ENCODE data around the gene TNFRSF11A.

TNFRSF11A gene

DNA sequence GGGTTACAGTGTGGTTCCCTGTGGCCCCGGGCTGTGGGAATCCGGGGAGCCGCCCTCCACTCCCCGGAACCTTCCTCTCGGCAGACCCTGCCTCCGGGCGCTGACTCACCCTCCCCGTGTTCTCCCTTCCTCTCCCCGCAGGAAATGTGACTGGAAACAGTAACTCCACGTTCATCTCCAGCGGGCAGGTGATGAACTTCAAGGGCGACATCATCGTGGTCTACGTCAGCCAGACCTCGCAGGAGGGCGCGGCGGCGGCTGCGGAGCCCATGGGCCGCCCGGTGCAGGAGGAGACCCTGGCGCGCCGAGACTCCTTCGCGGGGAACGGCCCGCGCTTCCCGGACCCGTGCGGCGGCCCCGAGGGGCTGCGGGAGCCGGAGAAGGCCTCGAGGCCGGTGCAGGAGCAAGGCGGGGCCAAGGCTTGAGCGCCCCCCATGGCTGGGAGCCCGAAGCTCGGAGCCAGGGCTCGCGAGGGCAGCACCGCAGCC is 59.5 kb downstream of the TNFRSF11A start:
- no peak for DNase-seq

DNA sequence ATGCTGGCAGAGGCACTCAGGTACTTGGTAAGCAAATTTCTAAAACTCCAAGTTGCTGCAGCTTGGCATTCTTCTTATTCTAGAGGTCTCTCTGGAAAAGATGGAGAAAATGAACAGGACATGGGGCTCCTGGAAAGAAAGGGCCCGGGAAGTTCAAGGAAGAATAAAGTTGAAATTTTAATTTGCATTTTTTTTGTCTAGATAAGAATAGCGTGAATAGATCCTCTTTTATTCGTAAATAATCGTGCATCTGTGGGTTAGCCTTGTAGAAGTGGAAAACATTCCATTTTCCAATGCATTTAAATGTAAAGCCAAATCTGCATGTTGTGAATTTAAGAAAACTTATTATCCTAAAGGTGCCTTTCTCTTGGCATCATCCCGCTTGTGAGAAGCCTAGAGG is 61.0 kb downstream of the TNFRSF11A start:
- no peak for DNase-seq

DNA sequence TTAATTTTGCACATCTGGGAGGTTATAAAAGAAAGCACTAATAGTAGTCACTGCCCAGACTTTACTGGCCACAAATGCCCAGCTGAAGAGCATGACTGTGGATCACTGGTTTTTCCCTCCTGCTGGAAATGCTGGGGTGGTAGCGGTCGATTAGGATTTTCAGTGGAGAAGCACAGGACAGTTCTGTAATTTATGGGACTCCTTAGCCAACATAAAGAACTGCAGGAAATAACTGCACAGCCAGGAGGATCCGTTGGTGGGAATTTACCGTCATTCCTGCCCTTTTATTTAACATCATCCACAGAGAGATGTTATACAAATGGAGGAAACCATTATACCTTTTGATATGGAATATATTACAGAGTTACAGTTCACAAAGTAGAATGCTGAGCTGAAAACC is 61.5 kb downstream of the TNFRSF11A start:
- no peak for DNase-seq

DNA sequence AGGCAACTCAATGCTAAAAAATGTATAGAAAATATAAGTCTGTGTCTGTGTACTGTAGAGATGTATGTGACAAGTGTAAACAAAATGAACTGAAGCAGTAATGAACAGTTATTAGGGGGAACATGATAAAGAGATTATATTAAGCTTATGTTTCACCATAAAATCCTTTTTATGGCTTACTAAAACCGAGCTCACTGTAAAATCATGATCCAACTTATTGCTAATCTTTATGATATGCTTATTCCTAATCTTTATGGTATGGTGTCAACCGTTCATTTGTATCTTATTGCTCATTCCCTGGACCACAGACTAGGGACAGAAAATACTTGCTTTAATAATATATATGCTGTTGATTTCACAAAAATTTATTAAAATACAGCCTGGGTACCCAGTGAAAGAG is 62.1 kb downstream of the TNFRSF11A start:
- no peak for DNase-seq

- DNase-seq: no peak
Observed at GRCh38 chr18:62388855-62389760, 64.0 kb downstream of the TNFRSF11A start.

DNA sequence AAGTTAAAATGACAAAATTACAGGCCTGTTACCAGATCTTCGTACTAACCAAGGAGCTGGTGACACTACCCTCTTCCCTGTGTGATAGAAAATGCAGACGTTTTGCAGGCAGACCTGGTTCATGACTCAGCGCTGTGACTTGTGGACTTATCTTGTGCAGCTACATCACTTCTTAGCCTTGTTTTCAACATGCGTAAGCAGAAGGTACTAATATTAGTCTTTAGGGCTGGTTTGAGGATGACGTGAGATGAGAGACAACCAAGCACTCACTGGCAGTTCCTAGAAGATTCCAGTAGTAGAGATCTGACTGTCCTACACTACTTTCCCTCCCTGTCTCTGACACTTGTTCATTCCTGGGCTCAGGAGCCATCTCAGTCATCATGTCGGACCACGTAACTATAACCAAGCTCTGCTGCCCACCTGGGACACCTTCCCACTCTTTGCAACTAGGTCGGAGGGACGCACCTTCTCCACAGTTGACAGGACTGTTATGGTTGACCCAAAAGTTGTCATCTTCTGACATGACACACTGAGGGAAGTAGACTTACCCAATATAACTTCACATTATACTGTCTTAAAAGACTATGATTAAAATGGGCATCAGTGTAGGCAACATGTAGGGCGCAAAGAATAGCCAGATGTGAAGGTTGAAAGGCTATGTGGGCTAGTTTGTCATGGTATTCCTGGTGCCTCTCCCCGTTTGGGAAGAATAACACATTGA is 64.8 kb downstream of the TNFRSF11A start:
- no peak for DNase-seq

GRCh38 chr18:62394006-62394763 is 69.1 kb downstream of the TNFRSF11A start:
- no peak for DNase-seq

GRCh38 chr18:62396381-62396780 is 71.3 kb downstream of the TNFRSF11A start:
- no peak for DNase-seq

DNA sequence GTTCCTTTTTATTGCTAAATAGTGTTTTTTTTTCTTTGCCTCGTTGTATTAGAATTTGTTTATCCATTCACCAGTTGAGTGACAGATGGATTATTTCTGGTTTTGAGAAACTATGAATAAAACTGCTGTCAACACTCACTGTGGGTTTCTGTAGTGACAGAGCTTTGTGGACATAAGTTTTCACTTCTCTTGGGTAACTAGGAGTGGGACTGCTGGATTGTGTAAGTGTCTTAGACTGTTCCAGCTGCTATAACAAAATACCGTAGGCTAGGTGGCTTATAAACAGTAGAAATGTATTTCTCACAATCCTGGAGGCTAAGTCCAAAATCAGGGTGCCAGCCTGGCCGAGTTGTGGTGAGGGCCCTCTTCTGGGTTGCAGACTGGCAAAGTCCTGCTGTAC is 71.9 kb downstream of the TNFRSF11A start:
- DNase-seq: no peak

DNA sequence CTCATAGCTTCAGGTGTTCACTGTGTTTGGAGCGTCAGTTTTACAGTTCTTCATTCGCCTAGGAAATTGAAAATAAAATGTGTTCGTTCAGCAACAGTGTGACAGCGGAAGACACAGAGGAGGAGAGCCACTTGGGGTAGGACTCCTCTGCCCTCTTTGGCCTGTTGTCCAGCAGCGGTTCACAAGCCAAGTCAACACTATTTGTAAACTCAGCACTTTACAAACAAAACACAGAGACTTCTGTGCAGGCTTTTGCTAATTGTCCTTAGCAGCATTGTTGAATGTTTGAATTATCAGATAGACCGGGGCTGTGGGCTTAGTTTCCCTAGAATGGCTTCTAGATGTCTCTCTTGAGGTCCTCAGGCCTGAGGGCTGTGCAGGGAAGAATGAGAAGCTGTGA is 73.2 kb downstream of the TNFRSF11A start:
- no peak for DNase-seq

DNA sequence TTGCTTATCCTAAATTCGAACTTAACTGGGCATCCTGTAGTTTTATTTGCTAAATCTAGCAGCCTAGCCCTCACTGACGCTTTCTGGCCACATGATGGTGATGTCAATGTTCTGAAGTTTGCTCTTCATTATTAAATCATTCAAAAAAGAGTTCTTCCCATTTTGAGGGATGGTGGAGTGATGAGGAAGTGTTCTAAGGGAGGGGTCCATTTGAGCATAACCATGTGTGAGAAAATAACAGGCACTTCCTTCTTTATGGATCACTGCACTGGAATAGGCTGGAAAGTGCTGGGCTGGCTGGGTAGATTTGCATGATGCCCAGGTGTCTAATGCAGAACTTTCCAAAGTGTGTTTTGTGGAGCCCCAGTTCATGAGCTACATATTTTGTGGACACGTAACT is 74.2 kb downstream of the TNFRSF11A start:
- no peak for DNase-seq

DNA sequence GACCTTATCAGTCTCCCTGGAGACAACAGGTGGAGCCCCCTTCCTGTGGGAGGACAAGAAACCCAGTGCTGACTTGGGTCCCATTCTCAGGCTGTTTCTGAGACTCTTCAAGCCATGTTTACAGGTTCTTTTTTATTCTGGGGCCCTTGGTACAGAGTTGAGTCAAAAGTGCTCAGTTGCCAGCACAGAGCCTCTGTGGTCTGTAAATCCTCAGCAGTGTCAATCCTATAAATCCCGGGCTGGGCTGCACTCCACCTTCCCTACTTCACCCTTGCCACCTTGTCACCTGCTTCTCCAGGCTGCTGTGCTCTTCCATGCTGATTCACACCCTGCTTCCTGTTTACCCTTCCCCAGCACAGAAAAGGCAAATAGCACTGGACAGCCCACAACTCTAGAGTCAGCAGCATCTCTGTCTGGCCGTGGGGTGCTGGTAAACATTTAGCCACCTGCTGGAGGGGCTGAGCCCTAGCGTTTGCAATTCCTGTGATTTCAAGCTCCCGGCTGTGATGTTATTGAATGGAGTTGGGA is 74.7 kb downstream of the TNFRSF11A start:
- DNase-seq: no peak

DNA sequence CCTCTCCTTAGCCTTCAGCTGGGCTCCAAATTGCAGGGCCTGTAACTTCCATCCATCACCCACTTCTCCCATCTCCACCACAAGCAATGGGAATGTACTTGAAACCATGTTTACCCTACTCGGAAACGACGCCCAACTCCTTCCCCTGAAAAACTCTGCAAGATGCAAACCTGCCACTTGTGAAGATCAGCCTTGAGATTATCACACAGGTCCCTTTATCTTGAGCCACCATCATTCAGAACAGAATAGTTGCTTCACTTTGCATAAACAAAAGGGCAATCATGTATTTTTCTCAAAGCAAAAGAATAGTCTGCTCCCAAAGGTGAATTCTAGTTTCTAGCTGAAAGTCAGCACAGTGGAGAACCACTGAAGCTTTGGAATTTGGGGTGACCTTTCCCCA is 75.8 kb downstream of the TNFRSF11A start:
- DNase-seq: no peak

DNA sequence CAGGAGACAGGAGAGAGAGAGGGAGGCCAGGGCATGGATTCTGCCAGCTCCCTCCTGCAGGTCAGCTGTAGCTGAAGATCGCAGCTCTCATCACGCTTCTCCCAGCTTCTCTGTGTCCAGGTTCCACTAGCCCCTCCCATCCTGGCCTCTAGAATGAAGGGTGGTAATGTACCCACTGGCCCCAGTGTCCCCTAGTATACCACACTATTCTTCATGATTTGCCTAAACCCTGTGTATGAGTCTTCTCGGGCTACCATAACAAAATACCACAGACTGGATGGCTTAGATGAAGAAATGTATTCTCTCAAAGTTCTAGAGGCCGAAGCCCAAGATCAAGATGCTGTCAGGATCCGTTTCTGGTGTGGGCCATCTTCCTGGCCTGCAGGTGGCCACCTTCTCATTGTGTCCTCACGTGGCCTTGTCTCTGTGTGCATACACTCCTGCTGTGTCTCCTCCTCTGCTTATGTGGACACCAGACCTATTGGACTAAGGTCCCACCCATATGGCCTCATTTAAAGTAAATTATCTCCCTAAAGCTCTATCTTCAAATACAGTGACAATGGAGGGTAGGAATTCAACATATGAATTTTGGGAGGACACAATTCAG is 77.3 kb downstream of the TNFRSF11A start:
- DNase-seq: no peak

GRCh38 chr18:62403120-62403519 is 78.0 kb downstream of the TNFRSF11A start:
- DNase-seq: no peak

DNA sequence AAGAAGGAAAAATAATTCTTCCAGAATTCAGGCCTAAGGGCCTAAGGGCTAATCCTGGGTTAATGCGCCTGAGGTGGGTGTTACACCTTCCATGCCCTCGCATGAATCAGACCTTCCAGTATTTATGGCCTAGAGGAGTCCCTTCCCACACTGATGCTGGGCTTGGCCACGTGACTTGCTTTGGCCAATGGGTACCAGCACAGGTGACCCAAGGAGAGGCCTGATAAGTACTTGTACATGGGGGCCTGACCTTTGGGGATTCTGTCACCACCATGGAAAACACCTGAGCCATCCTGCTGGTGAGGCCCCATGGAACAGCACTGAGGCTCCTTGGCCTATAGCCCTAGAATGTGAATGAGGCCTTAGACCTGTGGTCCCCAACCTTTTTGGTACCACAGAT is 79.8 kb downstream of the TNFRSF11A start:
- DNase-seq: no peak

DNA sequence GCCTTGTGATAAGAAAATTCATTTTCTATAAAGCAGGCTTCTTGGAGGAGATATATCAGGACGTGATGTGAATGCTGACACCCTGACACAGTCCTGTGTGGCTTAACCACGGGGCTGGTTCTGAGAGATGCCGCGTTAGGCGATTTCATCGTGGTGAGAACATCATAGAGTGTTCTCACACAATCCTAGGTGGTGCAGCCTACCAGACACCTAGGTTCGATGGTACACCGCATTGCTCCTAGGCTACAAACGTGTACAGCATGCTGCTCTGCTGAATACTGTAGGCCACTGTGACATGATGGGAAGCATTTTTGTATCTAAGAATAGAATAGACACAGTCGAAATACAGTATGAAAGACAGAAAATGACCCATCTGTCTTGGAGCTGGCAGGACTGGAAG is 82.5 kb downstream of the TNFRSF11A start:
- DNase-seq: no peak

- no peak for DNase-seq
Observed at GRCh38 chr18:62409821-62410220, 84.7 kb downstream of the TNFRSF11A start.

DNA sequence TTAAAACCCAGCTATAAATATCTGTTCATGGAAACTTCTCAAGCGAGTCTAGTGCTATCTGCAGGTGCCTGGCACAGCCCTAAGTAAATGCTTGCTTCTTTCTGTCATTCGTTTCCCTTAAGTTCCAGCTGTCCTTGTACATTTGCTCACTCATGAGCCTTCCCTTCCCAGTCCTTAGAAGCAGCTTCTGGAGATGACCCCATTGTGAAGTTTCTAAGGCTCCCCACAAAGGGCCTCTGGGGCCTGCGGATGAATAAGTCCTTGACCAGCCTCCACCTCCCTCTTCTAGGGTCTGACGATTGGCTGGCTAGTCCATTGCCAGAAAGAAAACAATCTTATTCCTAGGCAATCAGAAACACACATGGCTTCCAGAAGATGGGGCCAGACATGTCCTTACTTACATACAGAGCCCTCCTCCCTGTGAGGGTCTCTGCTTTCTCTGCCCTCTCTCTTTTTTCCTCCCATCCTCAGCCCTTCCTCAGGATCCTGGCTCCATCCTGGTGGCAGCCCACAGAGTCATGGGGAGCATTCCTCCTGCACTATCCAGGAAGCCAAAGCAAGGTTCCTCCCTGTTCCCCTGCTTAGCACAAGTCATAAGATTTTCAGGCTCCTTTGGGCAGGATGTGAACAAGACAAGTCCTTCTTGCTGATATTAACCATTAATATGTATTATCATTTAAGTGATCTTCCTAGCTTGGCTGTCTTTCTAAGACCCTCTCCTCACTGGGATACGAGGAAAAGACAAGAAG is 87.3 kb downstream of the TNFRSF11A start:
- DNase-seq: no peak

DNA sequence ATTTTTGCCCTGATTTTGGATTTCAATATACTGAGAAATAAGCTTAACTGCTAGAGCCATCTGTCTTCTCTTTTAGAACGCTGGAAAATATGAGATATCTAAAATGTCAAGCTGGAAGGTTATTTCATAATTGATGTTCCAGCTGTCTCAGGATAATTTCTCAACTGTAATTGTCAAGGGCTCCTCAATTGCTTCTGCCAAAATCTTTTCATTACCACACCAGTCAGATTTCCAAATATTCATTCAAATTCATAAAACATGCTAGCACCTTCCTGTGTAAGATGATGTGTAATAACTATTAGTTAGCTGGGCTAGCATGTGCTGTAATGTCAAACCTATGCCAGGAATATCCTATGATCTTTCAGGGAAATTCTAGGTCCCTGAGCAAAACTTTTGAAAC is 88.1 kb downstream of the TNFRSF11A start:
- DNase-seq: no peak

DNA sequence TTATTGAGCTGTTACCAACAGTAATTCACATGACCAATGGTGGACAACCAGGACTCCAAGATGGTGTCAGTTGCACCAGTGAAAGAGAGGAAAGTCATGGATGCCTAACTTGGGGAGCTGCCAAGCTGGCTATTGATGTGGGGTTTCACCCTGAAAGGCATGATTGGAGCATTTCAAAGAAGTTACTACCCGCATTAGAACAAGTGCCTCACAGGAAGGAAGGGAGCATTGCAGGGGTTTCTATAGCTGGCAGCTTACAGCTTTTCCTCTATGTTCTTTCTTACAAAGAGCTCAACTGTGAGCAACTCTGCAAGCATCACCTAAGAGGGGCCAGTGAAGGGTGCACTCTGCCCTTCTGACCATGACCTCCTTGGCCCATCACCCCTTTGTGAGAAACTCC is 93.1 kb downstream of the TNFRSF11A start:
- no peak for DNase-seq

DNA sequence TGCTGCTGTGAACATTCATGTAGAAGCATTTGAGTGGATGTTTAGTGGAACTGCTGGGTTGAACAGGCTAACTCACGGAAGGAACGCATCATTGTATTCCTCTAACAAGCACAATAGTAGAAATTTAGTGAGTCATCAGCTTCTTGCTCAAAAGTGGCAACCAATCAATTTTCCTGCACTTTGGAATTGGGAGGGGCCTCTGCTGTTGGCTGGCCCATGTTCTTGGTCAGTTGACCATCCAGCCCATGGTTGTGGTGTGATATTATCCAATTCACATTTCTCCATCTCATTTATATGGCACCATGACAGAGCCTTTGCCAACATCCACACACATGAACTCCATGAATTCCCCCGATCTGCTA is 95.0 kb downstream of the TNFRSF11A start:
- no peak for DNase-seq

All from right hindlimb (tissue), 1 donor.